Measurements from ENCODE around the gene NPR1. TPM values are rescaled to one million over a fixed set of nuclear protein-coding genes. Genes with fewer than 3 reads are reported as not detected.

The NPR1 gene
- under 0.01 TPM in 1 of 2 replicates, not detected in the other for total RNA-seq

DNA sequence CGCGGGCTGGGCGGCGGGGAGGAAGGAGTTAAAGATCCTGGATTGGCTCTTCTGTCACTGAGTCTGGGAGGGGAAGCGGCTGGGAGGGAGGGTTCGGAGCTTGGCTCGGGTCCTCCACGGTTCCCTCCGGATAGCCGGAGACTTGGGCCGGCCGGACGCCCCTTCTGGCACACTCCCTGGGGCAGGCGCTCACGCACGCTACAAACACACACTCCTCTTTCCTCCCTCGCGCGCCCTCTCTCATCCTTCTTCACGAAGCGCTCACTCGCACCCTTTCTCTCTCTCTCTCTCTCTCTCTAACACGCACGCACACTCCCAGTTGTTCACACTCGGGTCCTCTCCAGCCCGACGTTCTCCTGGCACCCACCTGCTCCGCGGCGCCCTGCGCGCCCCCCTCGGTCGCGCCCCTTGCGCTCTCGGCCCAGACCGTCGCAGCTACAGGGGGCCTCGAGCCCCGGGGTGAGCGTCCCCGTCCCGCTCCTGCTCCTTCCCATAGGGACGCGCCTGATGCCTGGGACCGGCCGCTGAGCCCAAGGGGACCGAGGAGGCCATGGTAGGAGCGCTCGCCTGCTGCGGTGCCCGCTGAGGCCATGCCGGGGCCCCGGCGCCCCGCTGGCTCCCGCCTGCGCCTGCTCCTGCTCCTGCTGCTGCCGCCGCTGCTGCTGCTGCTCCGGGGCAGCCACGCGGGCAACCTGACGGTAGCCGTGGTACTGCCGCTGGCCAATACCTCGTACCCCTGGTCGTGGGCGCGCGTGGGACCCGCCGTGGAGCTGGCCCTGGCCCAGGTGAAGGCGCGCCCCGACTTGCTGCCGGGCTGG is at the start of gene NPR1:
Gene NPR1, plus strand, starts transcription at position 170 of the 818 bp plus-strand sequence. Its CDS starts 421 bp downstream, at position 591.
- peak within 1 kb of the TSS; percentile 59 for H3K4me3 ChIP-seq (ENCODE audit: insufficient read depth, low read length)
- H3K27me3 ChIP-seq (ENCODE audit: insufficient read depth, low read length), result peaks cover 47% of the 10 kb centered on the region
- no peaks in the 10 kb centered on the region for H3K36me3 ChIP-seq (ENCODE audit: insufficient read depth, low read length)
- peak within 1 kb of the TSS; percentile 76 for H2AFZ ChIP-seq (ENCODE audit: low read length)
- H3K79me2 ChIP-seq (ENCODE audit: insufficient read depth, low read length), result no peaks in the 10 kb centered on the region
- no peaks in the 10 kb centered on the region for H4K20me1 ChIP-seq (ENCODE audit: insufficient read depth, low read length)
- H3K9me3 ChIP-seq (ENCODE audit: low read depth, low read length), result no peaks in the 10 kb centered on the region
- peak; percentile 90 for DNase-seq (ENCODE audit: insufficient read length, low spot score, missing footprints)
- H3K4me1 ChIP-seq (ENCODE audit: insufficient read depth, low read length), result peaks cover 11% of the 10 kb centered on the region
- TF ChIP-seq, protein P1, sequence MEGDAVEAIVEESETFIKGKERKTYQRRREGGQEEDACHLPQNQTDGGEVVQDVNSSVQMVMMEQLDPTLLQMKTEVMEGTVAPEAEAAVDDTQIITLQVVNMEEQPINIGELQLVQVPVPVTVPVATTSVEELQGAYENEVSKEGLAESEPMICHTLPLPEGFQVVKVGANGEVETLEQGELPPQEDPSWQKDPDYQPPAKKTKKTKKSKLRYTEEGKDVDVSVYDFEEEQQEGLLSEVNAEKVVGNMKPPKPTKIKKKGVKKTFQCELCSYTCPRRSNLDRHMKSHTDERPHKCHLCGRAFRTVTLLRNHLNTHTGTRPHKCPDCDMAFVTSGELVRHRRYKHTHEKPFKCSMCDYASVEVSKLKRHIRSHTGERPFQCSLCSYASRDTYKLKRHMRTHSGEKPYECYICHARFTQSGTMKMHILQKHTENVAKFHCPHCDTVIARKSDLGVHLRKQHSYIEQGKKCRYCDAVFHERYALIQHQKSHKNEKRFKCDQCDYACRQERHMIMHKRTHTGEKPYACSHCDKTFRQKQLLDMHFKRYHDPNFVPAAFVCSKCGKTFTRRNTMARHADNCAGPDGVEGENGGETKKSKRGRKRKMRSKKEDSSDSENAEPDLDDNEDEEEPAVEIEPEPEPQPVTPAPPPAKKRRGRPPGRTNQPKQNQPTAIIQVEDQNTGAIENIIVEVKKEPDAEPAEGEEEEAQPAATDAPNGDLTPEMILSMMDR (IDR thresholded peaks at IDR 0.05; ENCODE audit: extremely low read depth, low read depth, low read length), result no peak
- H3K4me2 ChIP-seq (ENCODE audit: insufficient read depth, low read length), result peak within 1 kb of the TSS; percentile 79
- H3K27ac ChIP-seq (ENCODE audit: low read depth, low read length), result no peak within 1 kb of the TSS

DNA sequence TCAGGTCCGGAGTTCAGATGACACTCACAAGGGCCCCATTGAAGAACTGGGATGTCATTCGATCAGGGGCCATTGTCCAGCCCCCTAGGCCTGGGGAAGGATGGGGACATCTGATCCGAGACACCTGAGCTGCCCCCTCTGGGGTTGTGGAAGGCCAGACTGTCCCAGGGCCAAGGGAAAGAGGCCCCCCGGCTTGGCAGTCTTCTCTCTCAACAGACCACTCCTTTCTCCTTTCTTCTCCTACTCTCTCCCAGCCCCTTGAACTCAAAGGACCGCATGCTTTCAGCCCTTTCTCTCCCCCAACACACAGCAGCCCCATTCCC is 49.2 kb upstream of the NPR1 start:
- H2AFZ ChIP-seq (ENCODE audit: low read length), result no peak overlapping the region
- no peak for DNase-seq (ENCODE audit: insufficient read length, low spot score, missing footprints)
- H3K4me1 ChIP-seq (ENCODE audit: insufficient read depth, low read length), result peaks cover 42% of the 10 kb centered on the region
- H3K9me3 ChIP-seq (ENCODE audit: low read depth, low read length), result no peaks in the 10 kb centered on the region
- no peak overlapping the region for H3K27ac ChIP-seq (ENCODE audit: low read depth, low read length)
- peaks cover 17% of the 10 kb centered on the region for H3K36me3 ChIP-seq (ENCODE audit: insufficient read depth, low read length)
- no peak overlapping the region for H3K4me2 ChIP-seq (ENCODE audit: insufficient read depth, low read length)
- peaks cover under 1% of the 10 kb centered on the region for H4K20me1 ChIP-seq (ENCODE audit: insufficient read depth, low read length)
- no peak overlapping the region for H3K4me3 ChIP-seq (ENCODE audit: insufficient read depth, low read length)
- peaks cover 27% of the 10 kb centered on the region for H3K79me2 ChIP-seq (ENCODE audit: insufficient read depth, low read length)
- TF ChIP-seq, protein P1 (IDR thresholded peaks at IDR 0.05; ENCODE audit: extremely low read depth, low read depth, low read length), result no peak
- no peaks in the 10 kb centered on the region for H3K27me3 ChIP-seq (ENCODE audit: insufficient read depth, low read length)

DNA sequence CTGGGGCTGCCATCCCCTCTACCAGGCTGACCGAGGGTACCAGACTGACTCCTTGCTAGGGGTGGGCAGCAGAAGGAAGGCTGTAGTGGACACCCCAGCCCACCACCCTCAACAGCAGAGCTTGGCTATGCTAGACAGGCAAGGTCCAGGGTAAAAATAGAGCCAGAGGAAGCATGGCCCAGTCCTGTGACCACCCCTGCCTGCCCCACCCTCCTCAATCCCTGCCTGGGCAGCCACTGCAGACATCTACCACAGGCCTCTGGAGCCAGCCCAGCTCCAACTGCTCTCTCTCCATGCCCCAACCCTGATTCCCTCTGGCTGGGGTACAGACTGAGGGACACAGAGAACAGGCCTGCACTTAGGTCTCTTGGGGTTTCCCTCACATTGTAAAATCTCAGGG is 48.5 kb upstream of the NPR1 start:
- no peak overlapping the region for H3K4me2 ChIP-seq (ENCODE audit: insufficient read depth, low read length)
- H3K4me3 ChIP-seq (ENCODE audit: insufficient read depth, low read length), result no peak overlapping the region
- no peaks in the 10 kb centered on the region for H3K9me3 ChIP-seq (ENCODE audit: low read depth, low read length)
- no peak overlapping the region for H3K27ac ChIP-seq (ENCODE audit: low read depth, low read length)
- peak overlapping the region; percentile 7 for H2AFZ ChIP-seq (ENCODE audit: low read length)
- no peaks in the 10 kb centered on the region for H3K27me3 ChIP-seq (ENCODE audit: insufficient read depth, low read length)
- H3K4me1 ChIP-seq (ENCODE audit: insufficient read depth, low read length), result peaks cover 38% of the 10 kb centered on the region
- H4K20me1 ChIP-seq (ENCODE audit: insufficient read depth, low read length), result peaks cover 4% of the 10 kb centered on the region
- peaks cover 27% of the 10 kb centered on the region for H3K79me2 ChIP-seq (ENCODE audit: insufficient read depth, low read length)
- TF ChIP-seq, protein P1 (IDR thresholded peaks at IDR 0.05; ENCODE audit: extremely low read depth, low read depth, low read length), result no peak
- peaks cover 13% of the 10 kb centered on the region for H3K36me3 ChIP-seq (ENCODE audit: insufficient read depth, low read length)
- DNase-seq (ENCODE audit: insufficient read length, low spot score, missing footprints), result peak; percentile 80

DNA sequence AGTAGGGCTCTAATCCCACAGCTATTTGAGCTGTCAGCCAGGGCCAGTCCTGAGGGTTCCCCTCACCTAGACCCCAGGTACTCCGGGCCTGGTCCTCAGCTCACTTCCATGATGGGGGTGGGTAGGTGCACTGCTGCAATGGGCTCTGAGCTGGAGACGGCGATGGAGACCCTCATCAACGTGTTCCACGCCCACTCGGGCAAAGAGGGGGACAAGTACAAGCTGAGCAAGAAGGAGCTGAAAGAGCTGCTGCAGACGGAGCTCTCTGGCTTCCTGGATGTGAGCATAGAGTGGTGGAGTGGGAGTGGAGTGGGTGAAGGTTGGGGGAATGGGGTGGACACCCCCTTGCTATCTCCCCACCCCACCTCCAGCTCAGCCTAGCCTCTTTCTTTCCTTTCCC is 48.1 kb upstream of the NPR1 start:
- H3K4me3 ChIP-seq (ENCODE audit: insufficient read depth, low read length), result no peak overlapping the region
- no peaks in the 10 kb centered on the region for H3K27me3 ChIP-seq (ENCODE audit: insufficient read depth, low read length)
- no peak overlapping the region for H3K4me2 ChIP-seq (ENCODE audit: insufficient read depth, low read length)
- H3K79me2 ChIP-seq (ENCODE audit: insufficient read depth, low read length), result peaks cover 27% of the 10 kb centered on the region
- TF ChIP-seq, protein P1 (IDR thresholded peaks at IDR 0.05; ENCODE audit: extremely low read depth, low read depth, low read length), result no peak
- peak; percentile 58 for DNase-seq (ENCODE audit: insufficient read length, low spot score, missing footprints)
- peaks cover 34% of the 10 kb centered on the region for H3K4me1 ChIP-seq (ENCODE audit: insufficient read depth, low read length)
- peaks cover 8% of the 10 kb centered on the region for H4K20me1 ChIP-seq (ENCODE audit: insufficient read depth, low read length)
- no peaks in the 10 kb centered on the region for H3K9me3 ChIP-seq (ENCODE audit: low read depth, low read length)
- H2AFZ ChIP-seq (ENCODE audit: low read length), result no peak overlapping the region
- no peak overlapping the region for H3K27ac ChIP-seq (ENCODE audit: low read depth, low read length)
- H3K36me3 ChIP-seq (ENCODE audit: insufficient read depth, low read length), result peaks cover 9% of the 10 kb centered on the region

Measured in osteoblast (primary cell).